Uterus (tissue), 4 donors: ENCODE measurements around the gene FLNB. TPM values are rescaled to one million over a fixed set of nuclear protein-coding genes. Genes with fewer than 3 reads are reported as not detected.

Experiments
- DNase-seq, 2 donors: peaks; one replicate each; pipeline ENCODE4 v3.0.0-alpha.2; 2019 to 2020
- H3K27ac ChIP-seq, 2 donors: fragments of 200-600 bp; sonication (generic); 1 replicate in 1 of 2; 2 replicates in 1 of 2; pipeline ENCODE4 v1.5.1; 2016 to 2018
- H3K27me3 ChIP-seq, 2 donors: fragments of 200-600 bp; sonication (generic); one replicate each; pipeline ENCODE4 v1.5.1; 2018 to 2019; ENCODE audit warnings: control low read depth in 1 of 2
- H3K36me3 ChIP-seq, 2 donors: fragments of 200-600 bp; sonication (generic); one replicate each; pipeline ENCODE4 v1.5.1; 2019; ENCODE audit warnings: control low read depth in 1 of 2
- H3K4me1 ChIP-seq, 2 donors: fragments of 200-600 bp; sonication (generic); one replicate each; pipeline ENCODE4 v1.5.1; 2018 to 2019; ENCODE audit warnings: control low read depth in 1 of 2
- H3K4me3 ChIP-seq, 2 donors: fragments of 200-600 bp; sonication (generic); 1 replicate in 1 of 2; 2 replicates in 1 of 2; pipeline ENCODE4 v1.5.1; 2018 to 2019; ENCODE audit warnings: mild to moderate bottlenecking in 1 of 2
- H3K9me3 ChIP-seq, 2 donors: fragments of 200-600 bp; sonication (generic); one replicate each; pipeline ENCODE4 v1.5.1; 2019; ENCODE audit warnings: control low read depth in 1 of 2
- CTCF ChIP-seq, 4 experiments: fragments of 200-600 bp in 2 of 4; fragments of 450-650 bp in 2 of 4; sonication (generic) in 2 of 4; IDR thresholded peaks; one replicate each; pipeline ENCODE4 v1.5.1; 2016 to 2019; ENCODE audit warnings: antibody characterized with exemption in 4 of 4, mild to moderate bottlenecking in 2 of 4, moderate library complexity in 1 of 4
- POLR2A ChIP-seq, 2 donors: fragments of 450-650 bp; IDR thresholded peaks; one replicate each; pipeline ENCODE4 v1.6.1; 2016; ENCODE audit warnings: antibody characterized with exemption in 2 of 2, mild to moderate bottlenecking in 1 of 2, moderate library complexity in 1 of 2
- intact Hi-C: fragments of 100-400 bp; cut with DNase I; formaldehyde crosslinking; loops from one replicate; pipeline ENCODE4 v1.15.1; 2023; ENCODE audit warnings: low total_unique reads
- total RNA-seq, 4 donors: library from RNA; depleted of rRNA in 3 of 4; stranded (reverse); fragments of >200 nt in 3 of 4; gene quantifications; one replicate each; pipeline versions ENCODE4 v1.1.0 to v1.2.4, GENCODE V29; 2014 to 2023
- donor health status: DM: yes; HTN: yes; CAD: no.

Gene FLNB
- total RNA-seq, 4 donors from 2014 or later, result 52.4 to 283 (median 148) TPM

- intact Hi-C loops, result no loop called here
- Histone ChIP-seq H3K36me3 (no peaks in the 10 kb centered on the region), H3K4me1 (peaks cover 7 to 8% of the 10 kb centered on the region in 2 donors), H3K4me3 (no peak overlapping the region), H3K27me3 (no peaks in the 10 kb centered on the region), H3K27ac (peak overlapping the region in 1 of 2 donors; percentile 0), H3K9me3 (no peaks in the 10 kb centered on the region)
- DNase-seq, result no peak
- TF ChIP-seq POLR2A (IDR thresholded peaks at IDR 0.05), result no peak
- no peak for TF ChIP-seq CTCF (IDR thresholded peaks at IDR 0.05)
These were observed 161.1 kb downstream of the FLNB start for GRCh38 chr3:58169371-58169770.

GRCh38 chr3:58170376-58170775, 162.2 kb downstream of the FLNB start:
- DNase-seq, result no peak
- Histone ChIP-seq H3K4me1 (peaks cover 0 to 6% of the 10 kb centered on the region in 2 donors), H3K27ac (no peak overlapping the region), H3K36me3 (no peaks in the 10 kb centered on the region), H3K4me3 (no peak overlapping the region), H3K9me3 (no peaks in the 10 kb centered on the region), H3K27me3 (no peaks in the 10 kb centered on the region)
- no peak for TF ChIP-seq POLR2A (IDR thresholded peaks at IDR 0.05)
- TF ChIP-seq CTCF (IDR thresholded peaks at IDR 0.05), result no peak
- intact Hi-C loops, result no loop called here

- no peak for TF ChIP-seq POLR2A (IDR thresholded peaks at IDR 0.05)
- no peak for TF ChIP-seq CTCF (IDR thresholded peaks at IDR 0.05)
- no peak for DNase-seq
- Histone ChIP-seq H3K27ac (no peak overlapping the region), H3K27me3 (no peaks in the 10 kb centered on the region), H3K4me1 (peaks cover 0 to 13% of the 10 kb centered on the region in 2 donors), H3K4me3 (no peak overlapping the region), H3K36me3 (no peaks in the 10 kb centered on the region), H3K9me3 (no peaks in the 10 kb centered on the region)
- intact Hi-C loops, result no loop called here
These were observed 162.9 kb downstream of the FLNB start for GRCh38 chr3:58171126-58171525.

GRCh38 chr3:58173029-58173668, 164.9 kb downstream of the FLNB start:
- Histone ChIP-seq H3K4me1 (peaks cover 0 to 15% of the 10 kb centered on the region in 2 donors), H3K27me3 (no peaks in the 10 kb centered on the region), H3K27ac (peak overlapping the region; percentile 25 to 77), H3K36me3 (no peaks in the 10 kb centered on the region), H3K9me3 (no peaks in the 10 kb centered on the region), H3K4me3 (no peak overlapping the region)
- intact Hi-C loops, result no loop called here
- TF ChIP-seq CTCF (IDR thresholded peaks at IDR 0.05) (no peak), POLR2A (IDR thresholded peaks at IDR 0.05) (no peak)
- no peak for DNase-seq

GRCh38 chr3:58173669-58174398, 165.6 kb downstream of the FLNB start:
- H3K27ac ChIP-seq, result peak overlapping the region; percentile 65 to 77

More at GRCh38 chr3:58173669-58174398, 165.6 kb downstream of the FLNB start:
- Histone ChIP-seq H3K4me1 (peaks cover 0 to 15% of the 10 kb centered on the region in 2 donors), H3K9me3 (no peaks in the 10 kb centered on the region), H3K4me3 (no peak overlapping the region), H3K27me3 (no peaks in the 10 kb centered on the region), H3K36me3 (no peaks in the 10 kb centered on the region)
- intact Hi-C loops, result loop anchor here (2.0 kb wide), 1 partner anchor 165 kb away; the partner anchor contains the start of gene FLNB
- no peak for TF ChIP-seq POLR2A (IDR thresholded peaks at IDR 0.05)
- TF ChIP-seq CTCF (IDR thresholded peaks at IDR 0.05), result peak in 2 of 4 experiments; percentile 36 to 38
- DNase-seq, result peak in 1 of 2 donors; percentile 58
